GM10266 (cell line): ENCODE data around the gene MTHFD2L.

Experiments
- DNase-seq: peaks from one replicate; pipeline ENCODE4 v3.0.0; 2012; ENCODE audit errors: extremely low spot score
- TF ChIP-seq, protein P1 (sequence below): IDR thresholded peaks from 2 replicates; pipeline ENCODE4 v1.5.1; 2012; ENCODE audit warnings: mild to moderate bottlenecking, low read depth; ENCODE audit not compliant: control insufficient read depth, insufficient read depth; ENCODE audit errors: missing control alignments

MTHFD2L gene

DNA sequence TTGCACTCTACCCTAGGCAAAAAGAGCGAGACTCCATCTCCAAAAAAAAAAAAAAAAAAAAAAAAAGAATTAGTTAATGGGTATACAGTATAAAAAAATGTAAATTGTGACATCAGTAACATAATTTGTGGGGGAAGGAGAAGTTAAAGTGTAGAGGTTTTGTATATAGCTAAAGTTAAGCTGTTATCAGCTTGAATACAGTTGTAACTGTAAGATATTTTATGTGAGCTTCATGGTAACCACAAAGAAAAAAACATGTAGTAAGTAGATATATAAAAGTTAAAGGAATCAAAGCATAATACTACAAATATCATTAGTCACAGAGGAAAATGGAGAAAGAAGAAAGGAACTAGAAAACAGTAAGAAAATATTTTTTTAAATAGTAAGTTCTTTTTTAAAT, 97.2 kb downstream of the MTHFD2L start:
- no peak for DNase-seq
- TF ChIP-seq, protein P1, sequence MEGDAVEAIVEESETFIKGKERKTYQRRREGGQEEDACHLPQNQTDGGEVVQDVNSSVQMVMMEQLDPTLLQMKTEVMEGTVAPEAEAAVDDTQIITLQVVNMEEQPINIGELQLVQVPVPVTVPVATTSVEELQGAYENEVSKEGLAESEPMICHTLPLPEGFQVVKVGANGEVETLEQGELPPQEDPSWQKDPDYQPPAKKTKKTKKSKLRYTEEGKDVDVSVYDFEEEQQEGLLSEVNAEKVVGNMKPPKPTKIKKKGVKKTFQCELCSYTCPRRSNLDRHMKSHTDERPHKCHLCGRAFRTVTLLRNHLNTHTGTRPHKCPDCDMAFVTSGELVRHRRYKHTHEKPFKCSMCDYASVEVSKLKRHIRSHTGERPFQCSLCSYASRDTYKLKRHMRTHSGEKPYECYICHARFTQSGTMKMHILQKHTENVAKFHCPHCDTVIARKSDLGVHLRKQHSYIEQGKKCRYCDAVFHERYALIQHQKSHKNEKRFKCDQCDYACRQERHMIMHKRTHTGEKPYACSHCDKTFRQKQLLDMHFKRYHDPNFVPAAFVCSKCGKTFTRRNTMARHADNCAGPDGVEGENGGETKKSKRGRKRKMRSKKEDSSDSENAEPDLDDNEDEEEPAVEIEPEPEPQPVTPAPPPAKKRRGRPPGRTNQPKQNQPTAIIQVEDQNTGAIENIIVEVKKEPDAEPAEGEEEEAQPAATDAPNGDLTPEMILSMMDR = no peak

DNA sequence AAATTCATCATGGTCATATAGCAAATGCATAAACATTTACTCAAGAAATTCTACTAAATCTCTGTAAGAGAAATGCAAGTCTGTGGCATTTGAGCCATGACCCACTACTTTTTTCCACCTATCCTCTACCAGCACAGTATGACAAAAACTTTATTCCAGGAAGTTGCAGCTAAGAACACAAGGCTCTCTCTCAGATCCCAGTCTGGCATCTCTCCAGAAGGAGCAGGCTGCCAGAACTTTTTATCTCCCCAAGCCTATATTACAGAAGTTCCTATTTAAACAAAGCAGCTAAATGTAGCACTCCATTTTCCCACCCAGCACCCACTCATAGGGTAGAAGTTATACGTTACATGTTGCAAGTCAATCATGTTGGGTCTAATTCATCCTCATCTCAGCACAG, 101.0 kb downstream of the MTHFD2L start:
- no peak for DNase-seq
- TF ChIP-seq, protein P1 = no peak

DNA sequence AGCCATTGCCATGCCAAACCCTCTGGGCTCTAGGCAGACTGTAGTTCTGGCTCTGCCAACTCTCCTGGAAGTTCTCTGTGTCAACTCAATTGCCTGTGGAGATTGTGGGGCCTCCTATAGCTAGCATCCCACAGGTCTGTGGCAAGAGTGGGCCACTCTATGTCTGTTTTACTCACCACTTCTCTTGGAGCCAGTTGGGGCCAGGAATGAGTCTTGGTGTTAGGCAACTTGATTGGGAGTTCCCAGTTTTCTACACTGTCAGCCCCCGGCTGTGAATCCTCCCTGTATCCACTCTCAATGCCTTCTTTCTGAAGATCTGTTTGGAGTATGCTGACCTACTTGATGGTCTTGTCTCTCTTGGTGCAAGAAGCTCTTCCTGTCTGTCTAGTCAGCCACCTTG, 102.1 kb downstream of the MTHFD2L start:
- no peak for DNase-seq
- TF ChIP-seq, protein P1 = no peak

DNA sequence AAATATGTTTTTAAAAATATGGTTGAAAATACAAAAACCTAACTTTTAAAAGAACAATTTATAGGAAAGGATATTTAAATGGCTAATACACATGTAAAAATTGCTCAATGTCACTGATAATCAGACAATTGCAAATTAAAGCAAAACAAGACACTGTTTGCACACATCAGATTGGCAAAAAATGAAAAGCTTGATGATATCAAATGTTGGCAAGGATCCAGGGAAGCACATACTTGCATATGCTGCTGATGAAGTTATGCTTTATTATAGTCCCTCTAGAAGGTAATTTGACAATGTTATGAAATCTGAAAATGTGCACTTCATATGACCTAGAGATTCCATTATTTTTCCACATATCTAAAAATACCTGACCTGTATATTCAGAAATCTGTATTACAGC, 104.6 kb downstream of the MTHFD2L start:
- no peak for DNase-seq
- TF ChIP-seq, protein P1 = no peak

DNA sequence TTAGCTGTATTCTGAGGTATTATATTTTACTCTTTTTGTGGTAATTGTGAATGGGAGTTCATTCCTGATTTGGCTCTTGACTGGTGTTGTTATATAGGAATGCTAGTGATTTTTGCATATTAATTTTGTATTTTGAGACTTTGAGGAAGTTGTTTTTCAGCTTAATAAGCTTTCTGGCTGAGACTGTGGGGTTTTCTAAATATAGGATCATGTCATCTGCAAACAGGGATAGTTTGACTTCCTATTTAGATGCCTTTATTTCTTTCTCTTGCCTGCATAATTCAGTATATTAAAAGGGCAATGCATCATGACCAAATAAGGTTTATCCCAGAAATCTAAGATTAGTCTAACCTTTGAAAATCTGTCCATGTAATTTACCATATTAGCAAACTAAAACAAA, 105.6 kb downstream of the MTHFD2L start:
- no peak for DNase-seq
- TF ChIP-seq, protein P1 = no peak

DNA sequence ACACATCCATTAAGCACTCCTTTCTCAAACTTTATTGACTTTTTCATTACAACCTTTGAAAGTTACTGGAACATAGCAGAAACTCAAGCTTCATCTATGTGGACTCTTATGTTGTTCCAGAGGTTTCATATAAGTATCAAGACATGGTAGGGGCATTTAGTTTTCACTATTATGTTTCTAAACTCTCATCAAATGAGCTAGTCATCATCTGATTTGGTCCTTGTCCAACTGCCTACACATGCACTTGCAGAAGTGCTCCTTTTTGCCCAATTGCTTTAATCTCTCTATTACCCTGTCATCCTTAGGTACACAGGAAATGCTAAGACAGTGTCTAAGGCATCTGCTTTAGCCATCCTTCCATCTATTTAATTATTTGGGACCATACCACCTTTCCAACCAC, 108.2 kb downstream of the MTHFD2L start:
- no peak for DNase-seq
- TF ChIP-seq, protein P1 = no peak

DNA sequence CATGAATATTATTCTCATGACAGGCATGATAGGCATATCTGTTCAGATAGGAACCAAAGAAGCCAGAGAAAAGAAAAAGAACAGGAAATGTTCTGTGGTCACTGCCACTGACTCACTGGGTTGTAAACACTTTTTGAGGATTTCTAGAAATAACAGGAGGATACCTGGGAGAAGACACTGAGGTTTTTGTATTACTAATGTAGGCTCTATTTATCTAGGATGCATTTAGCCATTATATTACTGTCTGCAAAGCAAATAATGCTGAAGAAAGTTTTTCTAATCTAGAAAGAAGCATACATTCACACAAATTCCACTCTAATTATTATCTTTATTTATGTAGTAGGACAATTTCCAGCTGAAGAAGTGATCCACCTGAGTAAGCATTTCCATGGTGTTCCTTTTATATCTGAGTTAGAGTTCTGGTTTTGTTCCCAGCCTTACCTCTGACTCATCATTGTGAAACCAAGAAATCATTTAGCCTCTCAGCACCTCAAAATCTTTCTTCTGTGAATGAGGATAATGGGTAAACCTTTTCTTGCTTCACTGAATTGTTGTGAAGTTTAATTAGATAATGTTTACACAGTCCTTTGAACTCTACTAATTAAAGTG, 110.2 kb downstream of the MTHFD2L start:
- TF ChIP-seq, protein P1 = no peak
- no peak for DNase-seq
